Measurements from ENCODE around the gene DIS3L2. TPM values are rescaled to one million over a fixed set of nuclear protein-coding genes. Genes with fewer than 3 reads are reported as not detected.

The DIS3L2 gene
- total and polyA plus RNA-seq, 8 donors = 13.0 to 24.0 (median 16.8) TPM

GRCh38 chr2:231935815-231936214 lies 25.7 kb upstream of the DIS3L2 start:
- H3K27me3 ChIP-seq = no peaks in the 10 kb centered on the region
- ATAC-seq (no peak), FAIRE-seq (no peak), DNase-seq (no peak)
- no peaks in the 10 kb centered on the region for H3K9me3 ChIP-seq
- H3K36me3 ChIP-seq = no peaks in the 10 kb centered on the region
- no peak for TF ChIP-seq CTCF (IDR thresholded peaks at IDR 0.05)
- intact Hi-C loops (cut with DNase I) = no loop called here
- 67 to 76% methylated on average over 1 of the region's 1 CpG for WGBS, 2 donors
- no peaks in the 10 kb centered on the region for H3K4me1 ChIP-seq
- no peak overlapping the region for H3K27ac ChIP-seq
- no peak overlapping the region for H3K4me3 ChIP-seq

GRCh38 chr2:231936491-231936890 lies 25.0 kb upstream of the DIS3L2 start:
- Histone ChIP-seq H3K27ac (no peak overlapping the region), H3K36me3 (no peaks in the 10 kb centered on the region), H3K4me3 (no peak overlapping the region), H3K9me3 (no peaks in the 10 kb centered on the region), H3K4me1 (no peaks in the 10 kb centered on the region), H3K27me3 (no peaks in the 10 kb centered on the region)
- no peak for TF ChIP-seq CTCF (IDR thresholded peaks at IDR 0.05)
- no peak for DNase-seq
- WGBS, 2 donors = 81 to 83% methylated on average over 4 of the region's 4 CpGs
- intact Hi-C loops (cut with DNase I) = no loop called here
- no peak for FAIRE-seq
- no peak for ATAC-seq

GRCh38 chr2:231937057-231937456 lies 24.5 kb upstream of the DIS3L2 start:
- Histone ChIP-seq H3K27me3 (no peaks in the 10 kb centered on the region), H3K4me3 (no peak overlapping the region), H3K36me3 (no peaks in the 10 kb centered on the region), H3K4me1 (no peaks in the 10 kb centered on the region), H3K9me3 (no peaks in the 10 kb centered on the region), H3K27ac (no peak overlapping the region)
- DNase-seq = no peak
- ATAC-seq = no peak
- FAIRE-seq = no peak
- no peak for TF ChIP-seq CTCF (IDR thresholded peaks at IDR 0.05)
- WGBS, 2 donors = 82 to 84% methylated on average over 7 of the region's 7 CpGs
- intact Hi-C loops (cut with DNase I) = no loop called here

- WGBS, 2 donors = 88 to 90% methylated on average over 4 of the region's 4 CpGs
- no peaks in the 10 kb centered on the region for H3K36me3 ChIP-seq
- intact Hi-C loops (cut with DNase I) = no loop called here
These were observed 22.5 kb upstream of the DIS3L2 start for GRCh38 chr2:231939022-231939421.

GRCh38 chr2:231940795-231941194 lies 20.7 kb upstream of the DIS3L2 start:
- H3K36me3 ChIP-seq = no peaks in the 10 kb centered on the region
- intact Hi-C loops (cut with DNase I) = no loop called here
- no peak for TF ChIP-seq CTCF (IDR thresholded peaks at IDR 0.05)
- FAIRE-seq (no peak), DNase-seq (no peak), ATAC-seq (no peak)
- no peaks in the 10 kb centered on the region for H3K27me3 ChIP-seq
- WGBS, 2 donors = 59 to 61% methylated on average over 3 of the region's 3 CpGs
- no peak overlapping the region for H3K27ac ChIP-seq
- no peak overlapping the region for H3K4me3 ChIP-seq
- H3K4me1 ChIP-seq = no peaks in the 10 kb centered on the region
- H3K9me3 ChIP-seq = no peaks in the 10 kb centered on the region

More at GRCh38 chr2:231939022-231939421, 22.5 kb upstream of the DIS3L2 start:
- DNase-seq (no peak), ATAC-seq (no peak), FAIRE-seq (no peak)
- H3K27me3 ChIP-seq = no peaks in the 10 kb centered on the region
- H3K4me1 ChIP-seq = no peaks in the 10 kb centered on the region
- H3K4me3 ChIP-seq = no peak overlapping the region
- no peaks in the 10 kb centered on the region for H3K9me3 ChIP-seq
- no peak for TF ChIP-seq CTCF (IDR thresholded peaks at IDR 0.05)
- H3K27ac ChIP-seq = no peak overlapping the region

All from pancreas (tissue), 10 donors.